ENCODE results near the gene EXOC3L4.

EXOC3L4 gene

DNA sequence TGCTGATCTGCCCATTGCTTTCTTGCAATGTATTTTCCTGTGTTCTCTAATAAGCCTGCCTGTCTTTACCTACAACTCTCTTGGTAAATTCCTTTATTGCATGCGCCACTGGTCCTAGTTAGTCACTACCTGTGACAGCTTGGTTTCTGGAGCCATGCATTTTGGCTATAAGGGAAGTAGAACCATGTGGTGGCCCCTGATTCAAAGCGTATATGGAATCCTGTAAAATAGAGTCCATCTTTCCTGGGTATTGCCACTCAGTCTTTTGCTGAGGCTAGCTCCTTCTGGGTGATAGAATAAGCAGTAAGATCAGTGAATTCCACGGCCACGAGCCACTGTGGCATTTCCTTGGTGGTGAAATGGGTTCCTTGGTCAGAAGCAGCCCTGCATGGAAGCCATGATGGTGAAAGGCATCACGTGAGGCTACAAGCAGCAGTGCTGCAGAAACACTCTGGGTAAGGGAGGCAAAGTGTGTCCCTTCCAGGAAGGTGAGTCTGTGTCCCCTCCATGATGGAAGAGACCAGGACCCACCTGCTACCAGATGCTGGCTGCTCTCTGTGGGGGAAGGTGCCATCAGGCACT, 48.3 kb downstream of the EXOC3L4 start:
- Histone ChIP-seq H3K4me2 (ENCODE audit: low read length) (no peak overlapping the region), H3K36me3 (ENCODE audit: control insufficient read depth, low read length) (no peaks in the 10 kb centered on the region), H3K27ac (ENCODE audit: low read depth, low read length) (no peak overlapping the region), H3K4me3 (ENCODE audit: low read length) (no peak overlapping the region), H3K79me2 (ENCODE audit: control insufficient read depth, low read length) (no peaks in the 10 kb centered on the region), H3K9me3 (ENCODE audit: control insufficient read depth, insufficient read depth, low read length) (no peaks in the 10 kb centered on the region), H3F3A (ENCODE audit: control insufficient read depth, insufficient read depth) (peaks cover 16% of the 10 kb centered on the region), H4K20me1 (ENCODE audit: control insufficient read depth, insufficient read depth, low read depth, low read length) (no peaks in the 10 kb centered on the region), H3K4me1 (ENCODE audit: control insufficient read depth, low read length) (peaks cover 29% of the 10 kb centered on the region), H3K9me2 (replicated peaks; ENCODE audit: control insufficient read depth, low read length) (no peaks in the 10 kb centered on the region), H3K27me3 (ENCODE audit: control insufficient read depth, low read length) (peaks cover 19% of the 10 kb centered on the region)
- TF ChIP-seq, protein P1, sequence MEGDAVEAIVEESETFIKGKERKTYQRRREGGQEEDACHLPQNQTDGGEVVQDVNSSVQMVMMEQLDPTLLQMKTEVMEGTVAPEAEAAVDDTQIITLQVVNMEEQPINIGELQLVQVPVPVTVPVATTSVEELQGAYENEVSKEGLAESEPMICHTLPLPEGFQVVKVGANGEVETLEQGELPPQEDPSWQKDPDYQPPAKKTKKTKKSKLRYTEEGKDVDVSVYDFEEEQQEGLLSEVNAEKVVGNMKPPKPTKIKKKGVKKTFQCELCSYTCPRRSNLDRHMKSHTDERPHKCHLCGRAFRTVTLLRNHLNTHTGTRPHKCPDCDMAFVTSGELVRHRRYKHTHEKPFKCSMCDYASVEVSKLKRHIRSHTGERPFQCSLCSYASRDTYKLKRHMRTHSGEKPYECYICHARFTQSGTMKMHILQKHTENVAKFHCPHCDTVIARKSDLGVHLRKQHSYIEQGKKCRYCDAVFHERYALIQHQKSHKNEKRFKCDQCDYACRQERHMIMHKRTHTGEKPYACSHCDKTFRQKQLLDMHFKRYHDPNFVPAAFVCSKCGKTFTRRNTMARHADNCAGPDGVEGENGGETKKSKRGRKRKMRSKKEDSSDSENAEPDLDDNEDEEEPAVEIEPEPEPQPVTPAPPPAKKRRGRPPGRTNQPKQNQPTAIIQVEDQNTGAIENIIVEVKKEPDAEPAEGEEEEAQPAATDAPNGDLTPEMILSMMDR (IDR thresholded peaks at IDR 0.05; ENCODE audit: low read depth, low read length, poor library complexity, severe bottlenecking) = no peak
- no peak for TF ChIP-seq EZH2phosphoT487 (IDR thresholded peaks at IDR 0.05; ENCODE audit: borderline replicate concordance, low read length)

DNA sequence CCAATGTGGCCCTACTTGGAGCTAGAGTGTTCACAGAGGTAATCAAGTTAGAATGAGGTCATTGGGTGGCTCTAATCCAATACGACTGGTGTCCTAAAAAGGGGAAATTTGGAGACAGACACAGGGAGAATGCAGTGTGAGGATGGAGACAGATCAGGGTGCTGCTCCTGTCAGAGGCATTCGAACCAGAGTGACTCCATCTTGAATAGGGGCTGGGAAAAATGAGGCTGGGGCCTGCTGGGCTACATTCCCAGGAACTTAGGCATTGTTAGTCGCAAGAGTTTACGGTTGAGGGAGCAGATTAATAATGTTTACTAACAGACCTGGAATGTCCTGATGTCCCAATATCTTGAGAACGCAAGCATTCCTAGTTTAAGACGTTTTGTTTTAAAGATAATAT, 49.0 kb downstream of the EXOC3L4 start:
- Histone ChIP-seq H3K27me3 (ENCODE audit: control insufficient read depth, low read length) (peaks cover 23% of the 10 kb centered on the region), H4K20me1 (ENCODE audit: control insufficient read depth, insufficient read depth, low read depth, low read length) (no peaks in the 10 kb centered on the region), H3K79me2 (ENCODE audit: control insufficient read depth, low read length) (no peaks in the 10 kb centered on the region), H3K9me3 (ENCODE audit: control insufficient read depth, insufficient read depth, low read length) (no peaks in the 10 kb centered on the region), H3K4me1 (ENCODE audit: control insufficient read depth, low read length) (peaks cover 29% of the 10 kb centered on the region), H3K4me2 (ENCODE audit: low read length) (no peak overlapping the region), H3K4me3 (ENCODE audit: low read length) (no peak overlapping the region), H3K9me2 (replicated peaks; ENCODE audit: control insufficient read depth, low read length) (no peaks in the 10 kb centered on the region), H3K36me3 (ENCODE audit: control insufficient read depth, low read length) (no peaks in the 10 kb centered on the region), H3K27ac (ENCODE audit: low read depth, low read length) (no peak overlapping the region), H3F3A (ENCODE audit: control insufficient read depth, insufficient read depth) (peaks cover 16% of the 10 kb centered on the region)
- no peak for TF ChIP-seq EZH2phosphoT487 (IDR thresholded peaks at IDR 0.05; ENCODE audit: borderline replicate concordance, low read length)
- TF ChIP-seq, protein P1 (IDR thresholded peaks at IDR 0.05; ENCODE audit: low read depth, low read length, poor library complexity, severe bottlenecking) = no peak

DNA sequence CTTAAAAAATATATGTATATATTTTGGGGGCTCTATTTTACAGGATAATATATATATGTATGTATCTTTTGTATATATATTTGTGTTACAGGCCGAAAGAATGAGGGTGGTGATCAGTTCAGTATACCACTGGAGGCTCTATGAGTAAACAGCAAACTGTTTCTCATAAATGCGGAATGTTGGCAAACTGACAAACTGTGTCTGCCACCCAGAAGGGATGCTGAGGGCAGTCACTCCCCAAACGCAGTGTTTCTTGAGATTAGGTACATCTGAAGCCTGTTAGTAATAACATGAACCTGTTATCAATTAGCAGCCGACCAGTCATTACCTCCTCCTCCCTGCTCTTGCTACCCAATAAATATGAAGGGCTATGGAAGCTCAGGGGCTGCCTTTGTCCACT, 49.6 kb downstream of the EXOC3L4 start:
- no peaks in the 10 kb centered on the region for H3K9me2 ChIP-seq (replicated peaks; ENCODE audit: control insufficient read depth, low read length)
- no peak overlapping the region for H3K27ac ChIP-seq (ENCODE audit: low read depth, low read length)
- H3K4me2 ChIP-seq (ENCODE audit: low read length) = no peak overlapping the region

More for the DNA sequence above, 49.6 kb downstream of the EXOC3L4 start:
- Histone ChIP-seq H3K36me3 (ENCODE audit: control insufficient read depth, low read length) (no peaks in the 10 kb centered on the region), H3K4me1 (ENCODE audit: control insufficient read depth, low read length) (peaks cover 29% of the 10 kb centered on the region), H3F3A (ENCODE audit: control insufficient read depth, insufficient read depth) (peaks cover 16% of the 10 kb centered on the region), H3K9me3 (ENCODE audit: control insufficient read depth, insufficient read depth, low read length) (no peaks in the 10 kb centered on the region), H4K20me1 (ENCODE audit: control insufficient read depth, insufficient read depth, low read depth, low read length) (no peaks in the 10 kb centered on the region), H3K4me3 (ENCODE audit: low read length) (no peak overlapping the region), H3K79me2 (ENCODE audit: control insufficient read depth, low read length) (no peaks in the 10 kb centered on the region), H3K27me3 (ENCODE audit: control insufficient read depth, low read length) (peaks cover 23% of the 10 kb centered on the region)
- TF ChIP-seq, protein P1 (IDR thresholded peaks at IDR 0.05; ENCODE audit: low read depth, low read length, poor library complexity, severe bottlenecking) = no peak
- no peak for TF ChIP-seq EZH2phosphoT487 (IDR thresholded peaks at IDR 0.05; ENCODE audit: borderline replicate concordance, low read length)
